ENCODE results near the gene TMEM232.
"Not testable (repeated sequence)": the region's sequence is repeated elsewhere in the genome, so short reads cannot be mapped to it uniquely, and the experiment has no call there.

Gene TMEM232

DNA sequence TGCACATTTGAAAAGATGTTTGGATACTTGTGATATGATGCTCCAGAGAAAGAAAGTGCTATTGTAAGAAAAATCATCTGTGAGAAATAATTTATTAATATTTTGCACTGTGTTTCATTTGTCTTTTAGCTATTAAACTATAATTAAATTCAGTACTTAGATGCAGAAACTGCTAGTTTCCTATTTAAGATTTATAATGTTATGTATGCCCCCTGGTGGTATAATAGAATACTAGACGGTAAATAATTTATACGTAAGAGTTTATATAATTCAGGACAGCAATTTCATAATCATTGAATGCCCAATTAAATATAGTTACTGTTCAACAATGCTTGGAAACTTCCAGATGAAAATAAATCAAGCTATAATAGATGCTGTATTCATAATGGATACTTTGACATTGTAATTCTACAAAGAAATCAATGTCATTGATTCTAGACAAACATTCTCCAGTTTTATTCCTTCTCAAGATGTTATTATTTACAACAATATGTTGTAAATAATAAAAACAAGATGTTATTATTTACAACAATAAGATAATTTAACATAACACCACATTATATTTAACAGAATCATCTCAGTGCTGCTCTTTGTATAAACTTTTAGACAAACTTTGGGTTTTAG is 101.0 kb downstream of the TMEM232 start:
- DNase-seq (ENCODE audit: low read depth), result no peak

DNA sequence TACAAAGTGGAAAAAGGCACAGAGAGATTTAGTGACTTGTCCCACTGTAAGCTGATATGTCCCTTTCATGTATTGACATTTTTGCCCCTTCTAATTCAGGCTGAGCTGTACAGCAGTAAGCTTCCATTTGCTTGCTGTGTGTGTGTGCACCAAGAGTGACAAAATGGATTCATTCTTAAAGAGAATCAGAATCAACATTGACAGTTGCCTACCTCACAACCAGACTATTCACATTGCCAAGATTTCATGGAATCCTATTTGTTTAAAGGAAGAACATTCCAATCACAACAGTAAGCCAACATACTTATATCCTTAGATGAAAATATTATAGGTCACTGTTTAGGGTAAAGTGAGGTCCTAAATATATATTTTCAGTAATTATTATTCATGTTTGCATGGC is 102.6 kb downstream of the TMEM232 start:
- no peak for DNase-seq (ENCODE audit: low read depth)

DNA sequence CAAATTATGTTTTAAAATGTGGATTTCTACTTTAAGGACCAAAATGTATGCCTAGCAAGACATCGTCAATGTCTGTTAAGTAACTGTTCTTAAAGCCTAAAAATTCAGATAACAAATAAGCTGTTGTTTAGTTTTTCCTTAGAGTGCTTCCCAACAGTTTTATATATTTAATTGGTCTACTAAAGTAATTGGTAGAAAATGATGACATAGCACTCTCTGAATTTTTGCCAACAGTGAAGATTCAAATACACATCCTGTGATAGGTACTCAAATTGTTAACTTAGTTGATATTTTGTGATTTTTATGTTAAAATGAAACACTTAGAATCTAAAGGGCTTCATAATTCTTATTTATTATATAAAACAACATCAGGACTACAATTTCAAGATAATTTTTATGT is 107.5 kb downstream of the TMEM232 start:
- no peak for DNase-seq (ENCODE audit: low read depth)

- no peak for DNase-seq (ENCODE audit: low read depth)
Observed at GRCh38 chr5:110616009-110616408, 110.5 kb downstream of the TMEM232 start.

DNA sequence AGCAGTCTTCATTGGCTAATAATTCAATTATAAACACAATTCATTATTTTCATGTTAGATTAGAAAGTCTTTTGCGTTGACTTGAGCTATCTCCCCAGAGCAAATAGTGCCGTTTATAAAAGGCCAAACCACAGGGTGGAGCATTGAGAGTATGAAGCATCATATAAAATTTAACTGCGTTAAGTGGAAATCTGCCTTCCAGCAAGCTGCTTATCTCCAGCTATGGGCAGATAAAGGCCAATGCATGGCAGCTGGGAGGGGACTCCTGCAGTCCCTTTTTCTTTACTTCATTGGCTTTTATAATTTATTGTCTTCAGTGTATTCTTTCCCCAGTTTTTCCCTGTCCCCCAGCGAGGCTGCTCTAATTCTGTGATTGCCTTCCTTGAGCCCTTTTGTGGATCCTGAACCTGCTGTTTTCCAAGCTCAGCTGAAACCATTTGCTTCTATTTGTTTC is 113.7 kb downstream of the TMEM232 start:
- no peak for DNase-seq (ENCODE audit: low read depth)

DNA sequence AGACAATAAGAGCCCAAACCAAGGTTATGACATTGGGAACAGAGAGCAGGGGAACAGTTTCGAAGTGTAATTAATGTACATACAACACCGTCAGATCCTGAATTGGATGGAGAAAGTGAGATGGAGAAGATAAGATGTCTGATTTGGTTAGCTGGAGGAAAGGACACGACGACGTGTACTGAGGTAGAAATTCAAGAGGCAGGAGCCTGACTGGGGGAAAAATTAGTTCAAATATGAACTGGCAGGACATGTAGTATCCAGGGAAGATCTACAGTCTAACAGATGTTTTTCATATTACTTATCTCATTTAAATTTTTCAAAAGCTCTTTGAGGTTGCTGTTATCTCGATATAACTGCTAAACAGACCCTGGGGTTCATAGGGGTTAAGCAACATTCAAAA is 114.7 kb downstream of the TMEM232 start:
- no peak for DNase-seq (ENCODE audit: low read depth)

- DNase-seq (ENCODE audit: low read depth), result no peak
Observed at GRCh38 chr5:110594866-110595265, 131.6 kb downstream of the TMEM232 start.

DNA sequence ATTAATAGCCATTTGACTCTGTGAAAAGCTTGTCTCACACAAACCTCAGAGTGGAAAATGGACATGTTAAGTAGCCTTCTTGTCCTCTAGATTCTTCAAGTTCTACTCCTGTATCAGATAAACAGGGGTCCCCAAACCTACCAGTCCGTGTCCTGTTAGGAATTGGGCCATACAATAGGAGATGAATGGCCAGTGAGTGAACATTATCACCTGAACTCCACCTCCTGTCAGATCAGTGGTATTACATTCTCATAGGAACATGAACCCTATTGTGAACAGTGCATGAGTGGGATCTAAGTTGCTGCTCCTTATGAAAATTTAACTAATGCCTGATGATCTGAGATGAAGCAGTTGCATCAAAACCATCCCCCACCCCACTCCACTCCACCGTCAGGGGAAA is 136.3 kb downstream of the TMEM232 start:
- DNase-seq (ENCODE audit: low read depth), result no peak

GRCh38 chr5:110588286-110588980 is 138.0 kb downstream of the TMEM232 start:
- DNase-seq (ENCODE audit: low read depth), result no peak

GRCh38 chr5:110580625-110581024 is 145.8 kb downstream of the TMEM232 start:
- DNase-seq (ENCODE audit: low read depth), result no peak

GRCh38 chr5:110572729-110573128 is 153.7 kb downstream of the TMEM232 start:
- DNase-seq (ENCODE audit: low read depth), result no peak

DNA sequence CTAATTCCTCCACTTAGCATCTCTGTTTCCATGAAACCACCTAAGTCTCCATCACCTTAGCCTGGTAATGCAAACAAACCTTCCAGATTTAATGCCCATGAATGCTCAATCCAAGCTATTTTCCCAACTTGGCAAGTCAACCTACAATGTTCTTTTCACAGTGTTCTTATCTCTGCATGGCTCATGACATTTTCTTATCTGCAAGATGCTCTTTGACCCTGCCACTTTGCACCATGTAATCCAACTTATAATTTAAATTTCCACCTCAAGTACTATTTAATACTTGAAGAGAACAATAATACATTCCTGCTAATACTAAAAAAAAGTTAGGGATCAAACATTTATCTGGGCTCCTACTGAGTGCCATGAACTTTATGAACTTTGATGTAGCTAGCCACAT is 164.3 kb downstream of the TMEM232 start:
- DNase-seq (ENCODE audit: low read depth), result no peak

GRCh38 chr5:110561510-110561909 is 165.0 kb downstream of the TMEM232 start:
- no peak for DNase-seq (ENCODE audit: low read depth)

DNA sequence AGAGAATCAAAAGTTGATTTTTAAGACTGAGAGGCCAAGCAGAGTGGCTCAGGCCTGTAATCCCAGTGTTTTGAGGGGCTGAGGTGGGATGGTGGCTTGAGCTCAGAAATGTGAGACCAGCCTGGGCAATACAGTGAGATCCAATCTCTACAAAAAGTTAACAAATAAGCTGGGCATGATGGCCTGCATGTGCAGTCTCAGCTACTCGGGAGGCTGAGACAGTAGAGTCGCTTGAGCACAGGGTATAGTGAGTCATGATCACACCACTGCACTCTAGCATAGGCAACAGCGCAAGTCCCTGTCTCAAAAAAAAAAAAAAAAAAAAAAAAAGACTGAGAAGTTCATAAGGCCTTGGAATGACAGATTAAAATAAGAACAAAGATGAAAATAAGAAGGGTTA is 177.2 kb downstream of the TMEM232 start:
- DNase-seq (ENCODE audit: low read depth), result no peak

- DNase-seq (ENCODE audit: low read depth), result no peak
Observed at GRCh38 chr5:110548171-110548570, 178.3 kb downstream of the TMEM232 start.

DNA sequence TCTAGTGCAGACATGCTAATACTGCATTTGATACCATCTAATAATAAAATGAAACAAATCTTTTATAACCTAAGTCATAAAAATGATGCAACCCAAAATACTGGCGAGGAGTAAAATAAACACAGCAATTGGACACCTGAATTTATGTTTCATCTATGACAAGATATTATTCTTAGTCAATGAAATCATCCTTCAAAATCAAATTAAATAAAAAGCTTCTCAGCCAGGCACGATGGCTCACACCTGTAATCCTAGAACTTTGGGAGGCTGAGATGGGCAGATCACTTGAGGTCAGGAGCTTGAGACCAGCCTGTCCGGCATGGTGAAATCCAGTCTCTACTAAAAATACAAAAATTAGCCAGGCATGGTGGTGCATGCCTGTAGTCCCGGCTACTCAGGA is 179.0 kb downstream of the TMEM232 start:
- no peak for DNase-seq (ENCODE audit: low read depth)

- DNase-seq (ENCODE audit: low read depth), result no peak
Observed at GRCh38 chr5:110545716-110546115, 180.8 kb downstream of the TMEM232 start.

GRCh38 chr5:110544603-110545002 is 181.9 kb downstream of the TMEM232 start:
- no peak for DNase-seq (ENCODE audit: low read depth)

DNA sequence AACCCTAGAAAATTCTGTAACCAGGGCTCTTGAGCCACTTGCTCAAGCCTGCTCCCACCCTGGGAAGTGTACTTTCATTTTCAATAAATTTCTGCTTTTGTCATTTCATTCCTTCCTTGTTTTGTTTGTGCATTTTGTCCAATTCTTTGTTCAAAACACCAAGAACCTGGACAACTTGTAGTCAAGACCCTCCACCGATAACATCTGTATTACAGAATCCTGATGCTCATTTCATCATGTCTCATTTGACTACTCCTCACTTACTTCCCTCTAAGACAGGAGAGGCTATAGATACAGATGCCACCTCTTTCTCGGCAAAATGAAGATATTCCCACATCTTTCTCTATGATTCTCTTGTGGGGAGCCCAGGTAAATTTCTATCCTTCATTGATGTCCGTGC is 183.5 kb downstream of the TMEM232 start:
- DNase-seq (ENCODE audit: low read depth), result no peak

GRCh38 chr5:110536120-110537115 is 190.1 kb downstream of the TMEM232 start:
- DNase-seq (ENCODE audit: low read depth), result no peak

GRCh38 chr5:110535146-110535545 is 191.3 kb downstream of the TMEM232 start:
- DNase-seq (ENCODE audit: low read depth), result not testable (repeated sequence)

DNA sequence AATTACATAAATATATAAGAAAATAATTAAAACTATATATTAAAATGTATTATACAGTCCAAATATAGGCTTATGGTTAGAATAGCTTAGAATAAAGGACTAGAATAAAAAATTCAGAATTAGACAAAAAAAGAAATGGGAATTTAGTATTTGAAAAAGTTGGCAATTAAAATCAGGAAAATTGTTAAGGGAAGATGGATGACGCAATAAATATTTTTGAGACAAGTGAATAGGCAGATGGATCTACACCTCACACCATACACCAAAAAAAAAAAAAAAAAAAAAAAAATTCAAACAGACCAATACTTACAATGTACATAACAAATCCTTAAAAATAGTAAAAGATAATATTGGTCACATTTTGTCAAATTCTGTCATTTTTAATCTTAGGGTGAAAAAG is 200.7 kb downstream of the TMEM232 start:
- DNase-seq (ENCODE audit: low read depth), result no peak

- no peak for DNase-seq (ENCODE audit: low read depth)
Observed at GRCh38 chr5:110517396-110517795, 209.1 kb downstream of the TMEM232 start.

Measured in activated T-cell treated with anti-CD3 and anti-CD28 coated beads for 24 hours (primary cell).